H1 (cell line): Measurements from ENCODE around the gene KLF16.

Source experiments
- CTCF ChIP-seq, 3 experiments: IDR thresholded peaks; 1 replicate in 2 of 3; 2 replicates in 1 of 3; pipeline versions ENCODE4 v1.5.1 to v1.6.1; 2011; ENCODE audit warnings: low read length in 3 of 3, mild to moderate bottlenecking in 3 of 3, inconsistent platforms in 2 of 3, low read depth in 1 of 3, moderate library complexity in 1 of 3; ENCODE audit not compliant: insufficient read depth in 1 of 3; ENCODE audit errors: control extremely low read depth in 1 of 3
- EP300 ChIP-seq, 2 experiments: IDR thresholded peaks; 1 replicate in 1 of 2; 2 replicates in 1 of 2; pipeline ENCODE4 v1.6.1; 2011 to 2012; ENCODE audit warnings: low read depth in 2 of 2, low read length in 2 of 2, mild to moderate bottlenecking in 2 of 2, borderline replicate concordance in 1 of 2, inconsistent platforms in 1 of 2, moderate library complexity in 1 of 2
- EZH2 ChIP-seq: fragments of 200-600 bp; sonication (generic); IDR thresholded peaks from 2 replicates; pipeline ENCODE4 v1.7.1; 2012; ENCODE audit warnings: low read depth, mild to moderate bottlenecking, moderate library complexity, low read length, inconsistent platforms; ENCODE audit not compliant: severe bottlenecking
- MAFK ChIP-seq: IDR thresholded peaks from 2 replicates; pipeline ENCODE4 v1.6.1; 2012; ENCODE audit warnings: low read depth, mild to moderate bottlenecking, improper control_type of control experiment, low read length
- POLR2A ChIP-seq, 2 experiments: IDR thresholded peaks; 1 replicate in 1 of 2; 2 replicates in 1 of 2; pipeline ENCODE4 v1.6.1; 2011; ENCODE audit warnings: low read depth in 2 of 2, low read length in 2 of 2, mild to moderate bottlenecking in 2 of 2; ENCODE audit errors: control extremely low read depth in 1 of 2
- RXRA ChIP-seq: IDR thresholded peaks from 2 replicates; pipeline ENCODE4 v1.6.1; 2011; ENCODE audit warnings: low read depth, mild to moderate bottlenecking, low read length, moderate library complexity; ENCODE audit not compliant: insufficient read depth
- TAF1 ChIP-seq: IDR thresholded peaks from 2 replicates; pipeline ENCODE4 v1.6.1; 2011; ENCODE audit warnings: mild to moderate bottlenecking, low read depth, low read length
- USF2 ChIP-seq: IDR thresholded peaks from 2 replicates; pipeline ENCODE4 v1.6.1; 2011; ENCODE audit warnings: low read length, improper control_type of control experiment

GRCh38 chr19:1804858-1805257 lies 58.5 kb downstream of the KLF16 start:
- TF ChIP-seq POLR2A (IDR thresholded peaks at IDR 0.05; ENCODE audit: control extremely low read depth in 1 of 2, low read depth in 2 of 2, low read length in 2 of 2): no peak
- TF ChIP-seq MAFK: no peak
- TF ChIP-seq EZH2: no peak
- no peak for TF ChIP-seq EP300 (IDR thresholded peaks at IDR 0.05; ENCODE audit: borderline replicate concordance in 1 of 2, low read depth in 2 of 2, low read length in 2 of 2)
- TF ChIP-seq USF2: no peak
- no peak for TF ChIP-seq CTCF (IDR thresholded peaks at IDR 0.05; ENCODE audit: control extremely low read depth in 1 of 3, insufficient read depth in 1 of 3, low read depth in 1 of 3, low read length in 3 of 3)
- TF ChIP-seq RXRA: no peak
- no peak for TF ChIP-seq TAF1
